PC-9 (cell line): ENCODE data around the gene DSCAM.

Experiments used
- EZH2 ChIP-seq: fragments of 200-600 bp; sonication (generic); IDR thresholded peaks from 2 replicates; pipeline ENCODE4 v1.8.0; 2017; ENCODE audit warnings: antibody characterized with exemption, low read depth
- TF ChIP-seq, protein P1 (sequence below): fragments of 200-600 bp; sonication (generic); conservative IDR thresholded peaks from 2 replicates; pipeline ENCODE4 v1.6.1; 2017; ENCODE audit warnings: mixed run types, antibody characterized with exemption, mild to moderate bottlenecking, moderate library complexity

DNA sequence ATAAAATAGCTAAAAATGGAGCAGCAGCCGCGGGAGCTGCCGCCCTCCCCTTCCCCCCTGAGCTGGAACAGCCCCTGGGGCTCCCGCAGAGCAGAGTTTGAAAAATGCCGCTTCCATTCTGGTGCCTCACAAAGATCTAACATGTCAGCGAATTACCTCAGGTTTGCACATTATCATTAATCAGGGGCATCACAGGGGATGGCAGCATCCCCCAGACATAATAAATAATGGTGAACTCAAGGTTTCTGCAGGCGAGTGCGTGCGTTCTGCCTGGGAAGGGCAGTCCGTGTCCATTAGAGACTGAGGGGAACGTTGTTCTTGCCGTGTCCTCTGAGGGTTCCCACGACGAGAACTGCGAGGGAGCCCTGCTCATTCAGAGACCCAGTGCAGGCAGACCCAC, 372.4 kb downstream of the DSCAM start:
- TF ChIP-seq, protein P1, sequence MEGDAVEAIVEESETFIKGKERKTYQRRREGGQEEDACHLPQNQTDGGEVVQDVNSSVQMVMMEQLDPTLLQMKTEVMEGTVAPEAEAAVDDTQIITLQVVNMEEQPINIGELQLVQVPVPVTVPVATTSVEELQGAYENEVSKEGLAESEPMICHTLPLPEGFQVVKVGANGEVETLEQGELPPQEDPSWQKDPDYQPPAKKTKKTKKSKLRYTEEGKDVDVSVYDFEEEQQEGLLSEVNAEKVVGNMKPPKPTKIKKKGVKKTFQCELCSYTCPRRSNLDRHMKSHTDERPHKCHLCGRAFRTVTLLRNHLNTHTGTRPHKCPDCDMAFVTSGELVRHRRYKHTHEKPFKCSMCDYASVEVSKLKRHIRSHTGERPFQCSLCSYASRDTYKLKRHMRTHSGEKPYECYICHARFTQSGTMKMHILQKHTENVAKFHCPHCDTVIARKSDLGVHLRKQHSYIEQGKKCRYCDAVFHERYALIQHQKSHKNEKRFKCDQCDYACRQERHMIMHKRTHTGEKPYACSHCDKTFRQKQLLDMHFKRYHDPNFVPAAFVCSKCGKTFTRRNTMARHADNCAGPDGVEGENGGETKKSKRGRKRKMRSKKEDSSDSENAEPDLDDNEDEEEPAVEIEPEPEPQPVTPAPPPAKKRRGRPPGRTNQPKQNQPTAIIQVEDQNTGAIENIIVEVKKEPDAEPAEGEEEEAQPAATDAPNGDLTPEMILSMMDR, result no peak
- TF ChIP-seq EZH2, result no peak
